K562 (cell line): Measurements from ENCODE around the gene RASSF10. TPM values are rescaled to one million over a fixed set of nuclear protein-coding genes. Genes with fewer than 3 reads are reported as not detected.
A peak's percentile ranks its signal among the peaks of the same experiment; 100 is the strongest.

Source experiments
- CTBP1 ChIP-seq: fragments of 450-650 bp; IDR thresholded peaks from 2 replicates; pipeline ENCODE4 v1.6.1; 2016; ENCODE audit warnings: borderline replicate concordance
- E2F4 ChIP-seq: sonication (generic); formaldehyde crosslinking; IDR thresholded peaks from 2 replicates; pipeline ENCODE4 v1.8.0; 2022; ENCODE audit warnings: mild to moderate bottlenecking, low read depth, missing genetic modification reagents
- E2F5 ChIP-seq: sonication (generic); formaldehyde crosslinking; IDR thresholded peaks from 2 replicates; pipeline ENCODE4 v1.8.0; 2022; ENCODE audit warnings: mild to moderate bottlenecking, missing genetic modification reagents
- E4F1 ChIP-seq: fragments of 250-450 bp; sonication (Bioruptor Pico); IDR thresholded peaks from 2 replicates; pipeline ENCODE4 v1.5.0; 2021; ENCODE audit warnings: mild to moderate bottlenecking, borderline replicate concordance
- GTF2F1 ChIP-seq: IDR thresholded peaks from 2 replicates; pipeline ENCODE4 v1.6.1; 2011; ENCODE audit warnings: low read depth, low read length, improper control_type of control experiment
- MCM5 ChIP-seq: fragments of 450-650 bp; IDR thresholded peaks from 2 replicates; pipeline ENCODE4 v1.6.1; 2016; ENCODE audit warnings: low read depth
- MEIS2 ChIP-seq: fragments of 450-650 bp; IDR thresholded peaks from 2 replicates; pipeline ENCODE4 v1.6.1; 2014; ENCODE audit warnings: mild to moderate bottlenecking; ENCODE audit not compliant: partially characterized antibody
- MTA1 ChIP-seq: fragments of 450-650 bp; IDR thresholded peaks from 2 replicates; pipeline ENCODE4 v1.6.1; 2017; ENCODE audit warnings: borderline replicate concordance
- NR2F6 ChIP-seq: fragments of 450-650 bp; formaldehyde crosslinking; IDR thresholded peaks from 2 replicates; pipeline ENCODE4 v1.4.0; 2020; ENCODE audit warnings: mild to moderate bottlenecking
- NR4A1 ChIP-seq, 2 experiments: fragments of 250-450 bp in 1 of 2; fragments of 450-650 bp in 1 of 2; sonication (Bioruptor Pico) in 1 of 2; IDR thresholded peaks; 2 replicates each; pipeline versions ENCODE4 v1.4.0 to v1.6.1; 2016 to 2020; ENCODE audit warnings: mild to moderate bottlenecking in 2 of 2, missing compliant biosample characterization in 1 of 2, missing genetic modification characterization in 1 of 2, moderate library complexity in 1 of 2
- PBX2 ChIP-seq, 2 experiments: IDR thresholded peaks in 1 of 2; conservative IDR thresholded peaks in 1 of 2; 2 replicates each; pipeline ENCODE4 v1.6.1; 2016; ENCODE audit warnings: low read depth in 2 of 2, mild to moderate bottlenecking in 1 of 2, missing compliant biosample characterization in 1 of 2, missing genetic modification characterization in 1 of 2, moderate library complexity in 1 of 2
- PHB2 ChIP-seq: fragments of 450-650 bp; IDR thresholded peaks from 2 replicates; pipeline ENCODE4 v1.6.1; 2017; ENCODE audit warnings: low read depth
- PURB ChIP-seq: sonication (generic); formaldehyde crosslinking; IDR thresholded peaks from 2 replicates; pipeline ENCODE4 v1.9.0; 2021; ENCODE audit warnings: low read depth, mild to moderate bottlenecking, missing genetic modification reagents
- SMAD4 ChIP-seq: fragments of 250-450 bp; sonication (Bioruptor Pico); conservative IDR thresholded peaks from 2 replicates; pipeline ENCODE4 v1.8.0; 2021; ENCODE audit warnings: inconsistent platforms, mild to moderate bottlenecking, moderate library complexity
- TAL1 ChIP-seq: fragments of 450-650 bp; IDR thresholded peaks from 2 replicates; pipeline ENCODE4 v1.6.1; 2016; ENCODE audit warnings: mild to moderate bottlenecking
- THRAP3 ChIP-seq: fragments of 450-650 bp; IDR thresholded peaks from 2 replicates; pipeline ENCODE4 v1.6.1; 2016; ENCODE audit warnings: mild to moderate bottlenecking, inconsistent platforms, borderline replicate concordance
- TRIM28 ChIP-seq: fragments of 450-650 bp; IDR thresholded peaks from 2 replicates; pipeline ENCODE4 v1.6.1; 2017
- ZEB2 ChIP-seq: fragments of 450-650 bp; IDR thresholded peaks from 2 replicates; pipeline ENCODE4 v1.6.1; 2016
- ZFPM2 ChIP-seq: fragments of 250-450 bp; sonication (Bioruptor Pico); IDR thresholded peaks from 2 replicates; pipeline ENCODE4 v1.5.1; 2022; ENCODE audit warnings: mild to moderate bottlenecking
- ZNF347 ChIP-seq: fragments of 450-650 bp; formaldehyde crosslinking; IDR thresholded peaks from 2 replicates; pipeline ENCODE4 v1.4.0; 2020; ENCODE audit warnings: low read depth, mild to moderate bottlenecking, moderate library complexity
- ZNF589 ChIP-seq: fragments of 200-800 bp; sonication (Bioruptor generic); IDR thresholded peaks from 2 replicates; pipeline ENCODE4 v1.6.1; 2016; ENCODE audit warnings: low read depth, missing genetic modification characterization, missing compliant biosample characterization
- ZNF740 ChIP-seq, 3 experiments: fragments of 200-800 bp in 1 of 3; sonication (Bioruptor generic) in 1 of 3; sonication (generic) in 1 of 3; formaldehyde crosslinking in 1 of 3; IDR thresholded peaks; 2 replicates each; pipeline versions ENCODE4 v1.6.1 to v1.8.0; 2016 to 2022; ENCODE audit warnings: mild to moderate bottlenecking in 2 of 3, missing compliant biosample characterization in 2 of 3, missing genetic modification characterization in 2 of 3, missing genetic modification reagents in 1 of 3
- polyA plus RNA-seq, 8 experiments: library from polyadenylated mRNA; depleted of rRNA in 4 of 8; stranded (reverse) in 5 of 8; unstranded in 3 of 8; fragments of >200 nt; fragmentation: Nextera tagmentation in 2 of 8; fragmentation: Illumina TruSeq in 1 of 8; extraction: Ambion mirVana in 2 of 8; extraction: Trizol in 1 of 8; gene quantifications; 2 replicates each; pipeline versions ENCODE4 v1.2.1 to v1.2.3, GENCODE V29; 2011 to 2014; ENCODE audit warnings: inconsistent platforms in 1 of 8, missing spikeins in 1 of 8
- total RNA-seq, 7 experiments: library from RNA; depleted of rRNA in 6 of 7; stranded (reverse); fragments of >200 nt in 6 of 7; fragmentation: Illumina TruSeq in 2 of 7; extraction: Trizol in 2 of 7; gene quantifications; 2 replicates each; pipeline versions ENCODE4 v1.2.1 to v1.2.3, GENCODE V29; 2011 to 2021; ENCODE audit warnings: low replicate concordance in 1 of 7

RASSF10 gene
- total and polyA plus RNA-seq, 9 of the 15 experiments (the other 6 are each of a cell fraction or from before 2014, with no cell fraction given) = not detected

GRCh38 chr11:12994476-12994875 lies 14.6 kb upstream of the RASSF10 start (continued):
- TF ChIP-seq CTBP1 = peak; percentile 39; the same call in 1 of the 2 replicates
- TF ChIP-seq TRIM28 = no peak
- TF ChIP-seq THRAP3 = no peak
- TF ChIP-seq ZEB2 = peak; percentile 78
- TF ChIP-seq ZNF740 (CRISPR knock-in tag; IDR thresholded peaks at IDR 0.05) = no peak
- TF ChIP-seq ZNF740 (tag; IDR thresholded peaks at IDR 0.05) = no peak
- no peak for TF ChIP-seq PHB2
- TF ChIP-seq ZNF589 (CRISPR knock-in tag) = no peak
- no peak for TF ChIP-seq GTF2F1
- no peak for TF ChIP-seq NR2F6
- peak; percentile 30 for TF ChIP-seq MEIS2
- no peak for TF ChIP-seq E4F1 (CRISPR knock-in tag)
- TF ChIP-seq MTA1 = no peak
- no peak for TF ChIP-seq ZFPM2
- no peak for TF ChIP-seq PBX2 (CRISPR knock-in tag; IDR thresholded peaks at IDR 0.05; ENCODE audit: low read depth)
- TF ChIP-seq PBX2 (tag; conservative IDR thresholded peaks at IDR 0.05; ENCODE audit: low read depth) = no peak
- no peak for TF ChIP-seq E2F5 (CRISPR knock-in tag)
- TF ChIP-seq PURB (CRISPR knock-in tag) = no peak
- TF ChIP-seq SMAD4 (CRISPR knock-in tag) = no peak
- no peak for TF ChIP-seq ZNF347 (CRISPR knock-in tag)
- TF ChIP-seq E2F4 = no peak
- TF ChIP-seq MCM5 = no peak
- TF ChIP-seq NR4A1 (CRISPR knock-in tag; IDR thresholded peaks at IDR 0.05) = no peak
- no peak for TF ChIP-seq NR4A1 (tag; IDR thresholded peaks at IDR 0.05)
- TF ChIP-seq TAL1 = peak; percentile 69
